CD4-positive, alpha-beta T cell treated with Interleukin-21 for 1 hour (primary cell): ENCODE measurements around the gene VGLL4.
"Not testable (repeated sequence)": the region's sequence is repeated elsewhere in the genome, so short reads cannot be mapped to it uniquely, and the experiment has no call there.

Experiments used
- DNase-seq: peaks from one replicate; pipeline ENCODE4 v3.0.0-alpha.2; 2020

The VGLL4 gene

DNA sequence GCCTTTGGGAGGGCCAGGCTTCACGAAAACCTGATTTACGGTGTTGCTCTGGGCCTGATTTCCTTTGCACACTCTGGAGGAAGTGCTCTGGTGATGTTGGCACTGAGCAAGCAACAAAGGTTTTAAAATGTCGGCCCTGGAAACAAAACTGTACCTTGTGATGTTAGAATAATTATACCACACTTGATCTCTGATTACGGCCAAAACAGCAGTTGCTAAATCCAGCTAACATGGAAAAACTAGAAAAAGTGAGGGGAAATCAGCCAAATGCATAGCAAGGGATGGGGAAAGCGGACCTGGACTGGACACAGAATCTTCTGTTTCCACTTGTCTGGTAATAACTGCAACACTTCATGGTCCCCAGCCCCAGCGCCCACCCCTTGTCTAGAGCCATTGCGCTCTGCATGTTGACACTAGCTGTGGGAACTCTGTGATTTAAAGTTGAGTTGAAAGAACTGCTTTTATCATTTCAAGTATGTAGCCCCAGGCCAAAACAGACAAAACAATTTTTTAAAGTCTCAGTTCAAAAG is 120.1 kb downstream of the VGLL4 start:
- no peak for DNase-seq

DNA sequence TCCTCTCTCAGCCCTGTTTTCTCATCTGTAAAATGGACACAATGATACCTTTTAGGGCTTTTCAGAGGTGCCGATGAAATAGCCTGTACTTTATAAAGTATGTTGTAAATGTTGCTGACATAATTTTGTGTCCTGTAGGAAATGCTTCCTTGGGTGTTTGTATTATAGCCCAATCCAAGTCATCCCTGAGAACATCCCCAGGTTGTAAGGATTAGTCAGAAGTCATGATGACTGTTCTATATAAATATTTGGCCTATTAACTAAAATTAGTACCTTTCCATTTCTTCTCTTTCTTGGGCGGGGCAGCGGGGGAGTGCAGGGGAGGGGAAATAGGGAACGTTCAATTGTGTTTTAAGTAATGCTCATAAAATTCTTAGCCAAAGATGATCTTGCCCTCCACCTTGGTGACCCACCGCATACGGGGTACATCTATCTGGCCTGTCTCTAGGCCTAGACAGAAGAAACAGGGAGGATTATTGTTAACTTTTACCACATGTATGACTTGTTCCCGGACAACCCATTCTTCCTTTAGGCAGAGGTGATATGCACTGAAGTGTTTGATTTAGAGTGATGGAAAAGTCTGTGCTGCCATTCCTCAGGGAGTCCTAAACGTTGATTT is 120.7 kb downstream of the VGLL4 start:
- no peak for DNase-seq

DNA sequence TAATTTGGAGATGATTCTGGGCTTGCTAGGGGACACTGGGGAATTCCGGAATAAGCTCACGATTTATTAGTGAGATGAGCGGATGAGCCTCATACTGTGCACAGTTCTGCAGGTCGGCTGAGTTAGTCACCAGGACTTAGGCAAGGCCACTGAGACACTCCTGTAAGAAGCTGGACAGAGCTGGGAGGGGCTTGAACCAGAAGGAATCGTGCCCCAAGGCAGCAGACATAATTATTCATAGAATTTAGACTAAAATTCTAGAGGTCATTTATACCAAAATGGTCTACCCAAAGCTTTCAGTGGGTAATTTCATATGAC is 121.4 kb downstream of the VGLL4 start:
- DNase-seq, result no peak

DNA sequence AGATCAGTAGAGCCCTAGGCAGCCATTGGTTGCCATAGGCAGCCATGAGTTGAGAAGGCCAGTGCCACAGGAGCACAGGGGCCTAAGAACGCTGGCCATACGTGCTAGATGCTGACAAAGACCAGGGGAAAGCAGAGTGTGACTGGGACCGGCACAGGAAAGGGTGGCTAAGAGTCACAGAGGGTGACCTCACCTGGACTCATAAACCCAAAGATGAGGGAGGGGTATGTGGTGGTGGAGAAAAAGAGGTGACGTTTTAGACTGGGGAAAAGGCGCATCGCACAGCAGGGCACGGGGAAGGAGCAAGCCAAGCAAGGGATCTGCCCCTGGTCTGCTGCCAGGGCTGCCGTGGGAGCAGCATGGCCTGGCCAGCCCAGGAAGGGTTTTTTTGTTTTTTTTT is 122.5 kb downstream of the VGLL4 start:
- DNase-seq, result no peak

DNA sequence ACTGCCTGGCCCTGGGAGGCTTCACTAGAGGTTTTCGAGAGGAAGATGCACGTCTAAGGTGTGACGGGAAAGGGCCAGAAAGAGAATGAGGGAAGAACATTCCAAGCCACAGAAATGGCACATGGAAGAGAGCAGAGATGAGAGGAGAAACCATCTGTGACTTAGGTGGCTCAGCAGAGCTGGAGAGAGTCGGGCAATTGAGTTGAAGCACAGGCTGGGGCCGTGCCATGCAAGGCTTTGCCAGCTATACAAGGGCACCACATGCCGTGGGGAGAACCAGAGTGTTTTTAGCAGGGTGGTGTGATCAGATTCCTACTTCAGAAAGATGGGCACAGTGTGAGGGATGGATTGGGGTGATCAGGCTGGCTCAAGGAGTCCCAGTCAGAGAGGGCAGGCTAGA is 126.1 kb downstream of the VGLL4 start:
- no peak for DNase-seq

DNA sequence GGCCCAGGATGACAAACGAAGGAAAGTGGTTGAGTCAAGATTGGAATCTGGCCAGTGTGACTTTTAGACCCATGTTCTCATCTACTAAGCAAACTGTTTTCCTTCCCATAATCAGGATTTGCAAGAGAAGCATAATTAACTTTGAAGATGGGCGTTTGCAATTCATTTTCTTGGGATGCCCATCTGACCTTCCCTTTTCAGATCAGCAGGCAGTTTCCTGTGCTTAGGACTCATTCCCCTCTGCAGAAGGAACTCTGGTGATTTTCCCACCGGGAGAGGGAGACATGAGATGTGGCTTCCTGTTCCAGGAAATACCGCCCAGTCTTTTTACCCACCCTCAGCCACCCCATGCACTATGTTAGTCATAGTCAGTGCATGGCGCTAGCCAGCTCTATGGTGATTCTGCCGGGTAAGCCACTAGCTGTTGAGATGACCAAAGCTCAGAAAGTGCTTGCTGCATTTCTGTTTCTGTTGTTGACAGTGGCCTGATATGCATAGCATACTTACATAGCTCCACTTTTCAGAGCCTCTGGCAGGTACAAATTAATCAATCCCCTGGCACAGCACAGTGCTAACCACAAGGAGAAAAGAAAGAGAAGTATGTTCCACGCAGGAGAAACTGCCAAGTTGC is 129.4 kb downstream of the VGLL4 start:
- DNase-seq, result no peak

DNA sequence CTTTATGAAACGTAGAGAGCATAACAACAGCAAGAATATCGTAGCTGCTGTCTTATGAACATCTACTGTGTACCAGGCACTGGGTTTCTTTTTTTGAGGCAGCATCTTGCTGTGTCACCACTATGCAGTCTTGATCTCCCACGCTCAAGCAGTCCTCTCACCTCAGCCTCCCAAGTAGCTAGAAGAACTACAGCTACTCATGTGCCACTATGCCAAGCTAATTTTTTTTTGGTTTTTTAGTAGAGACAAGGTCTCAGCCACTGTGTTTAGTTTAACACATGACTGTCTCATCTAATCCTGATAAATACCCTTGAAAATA is 129.9 kb downstream of the VGLL4 start:
- no peak for DNase-seq

DNA sequence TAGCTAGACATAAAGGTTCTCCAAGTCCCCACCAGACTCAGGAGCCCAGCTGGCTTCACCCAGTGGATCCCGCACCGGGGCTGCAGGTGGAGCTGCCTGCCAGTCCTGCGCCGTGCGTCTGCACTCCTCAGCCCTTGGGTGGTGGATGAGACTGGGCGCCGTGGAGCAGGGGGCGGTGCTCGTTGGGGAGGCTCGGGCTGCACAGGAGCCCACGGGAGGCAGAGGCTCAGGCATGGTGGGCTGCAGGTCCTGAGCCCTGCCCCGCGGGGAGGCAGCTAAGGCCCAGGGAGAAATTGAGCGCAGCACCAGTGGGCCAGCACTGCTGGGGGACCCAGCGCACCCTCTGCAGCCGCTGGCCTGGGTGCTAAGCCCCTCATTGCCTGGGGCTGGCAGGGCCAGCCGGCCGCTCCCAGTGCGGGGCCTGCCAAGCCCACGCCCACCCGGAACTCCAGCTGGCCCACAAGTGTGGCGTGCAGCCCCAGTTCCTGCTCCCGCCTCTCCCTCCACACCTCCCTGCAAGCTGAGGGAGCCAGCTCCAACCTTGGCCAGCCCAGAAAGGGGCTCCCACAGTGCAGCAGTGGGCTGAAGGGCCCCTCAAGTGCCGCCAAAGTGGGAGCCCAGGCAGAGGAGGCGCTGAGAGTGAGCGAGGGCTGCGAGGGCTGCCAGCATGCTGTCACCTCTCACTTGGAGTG is 130.4 kb downstream of the VGLL4 start:
- not testable (repeated sequence) for DNase-seq

DNA sequence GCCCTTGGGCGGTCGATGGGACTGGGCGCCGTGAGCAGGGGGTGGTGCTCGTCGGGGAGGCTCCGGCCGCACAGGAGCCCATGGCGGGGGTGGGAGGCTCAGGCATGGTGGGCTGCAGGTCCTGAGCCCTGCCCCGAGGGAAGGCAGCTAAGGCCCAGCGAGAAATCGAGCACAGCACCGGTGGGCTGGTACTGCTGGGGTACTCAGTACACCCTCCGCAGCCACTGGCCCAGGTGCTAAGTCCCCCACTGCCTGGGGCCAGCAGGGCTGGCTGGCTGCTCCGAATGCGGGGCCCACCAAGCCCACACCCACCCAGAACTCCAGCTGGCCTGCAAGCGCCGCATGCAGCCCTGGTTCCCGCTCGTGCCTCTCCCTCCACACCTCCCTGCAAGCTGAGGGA is 132.1 kb downstream of the VGLL4 start:
- not testable (repeated sequence) for DNase-seq

DNA sequence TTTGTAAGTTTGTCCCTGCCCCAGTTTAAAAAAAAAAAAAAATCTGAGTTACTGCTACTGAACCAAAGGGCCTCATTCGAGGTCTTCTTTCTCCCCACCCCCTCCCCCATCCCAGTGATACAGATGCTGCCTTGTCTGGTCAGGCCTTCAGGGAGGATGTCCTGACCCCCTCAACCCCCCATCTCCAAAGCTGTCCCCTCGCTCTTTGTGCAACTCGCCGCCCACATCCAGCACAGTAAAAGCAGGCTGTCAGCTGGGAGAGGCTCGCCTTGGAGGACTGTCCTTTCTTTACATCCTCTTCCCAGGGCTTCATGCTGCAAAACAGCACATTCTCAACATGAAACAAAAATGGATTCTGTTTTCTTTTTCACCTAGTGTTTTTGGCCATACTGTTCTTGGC is 133.4 kb downstream of the VGLL4 start:
- DNase-seq, result no peak

DNA sequence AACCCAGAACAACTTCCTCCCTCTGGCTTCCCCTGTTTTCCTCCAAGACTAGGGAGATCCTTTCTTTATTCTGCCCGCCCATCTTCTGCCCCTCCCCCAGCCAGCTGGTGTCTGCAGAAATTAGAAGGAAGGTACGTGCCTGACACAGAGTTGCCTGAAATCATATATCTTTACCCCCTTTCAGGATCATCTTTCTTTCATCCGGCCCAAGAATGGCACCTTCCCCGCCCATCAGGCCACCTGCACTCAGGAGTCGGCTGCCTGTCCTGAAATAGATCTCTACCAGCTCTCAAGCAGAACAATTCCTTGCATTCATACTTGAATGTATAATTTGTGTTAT is 133.7 kb downstream of the VGLL4 start:
- DNase-seq, result no peak

DNA sequence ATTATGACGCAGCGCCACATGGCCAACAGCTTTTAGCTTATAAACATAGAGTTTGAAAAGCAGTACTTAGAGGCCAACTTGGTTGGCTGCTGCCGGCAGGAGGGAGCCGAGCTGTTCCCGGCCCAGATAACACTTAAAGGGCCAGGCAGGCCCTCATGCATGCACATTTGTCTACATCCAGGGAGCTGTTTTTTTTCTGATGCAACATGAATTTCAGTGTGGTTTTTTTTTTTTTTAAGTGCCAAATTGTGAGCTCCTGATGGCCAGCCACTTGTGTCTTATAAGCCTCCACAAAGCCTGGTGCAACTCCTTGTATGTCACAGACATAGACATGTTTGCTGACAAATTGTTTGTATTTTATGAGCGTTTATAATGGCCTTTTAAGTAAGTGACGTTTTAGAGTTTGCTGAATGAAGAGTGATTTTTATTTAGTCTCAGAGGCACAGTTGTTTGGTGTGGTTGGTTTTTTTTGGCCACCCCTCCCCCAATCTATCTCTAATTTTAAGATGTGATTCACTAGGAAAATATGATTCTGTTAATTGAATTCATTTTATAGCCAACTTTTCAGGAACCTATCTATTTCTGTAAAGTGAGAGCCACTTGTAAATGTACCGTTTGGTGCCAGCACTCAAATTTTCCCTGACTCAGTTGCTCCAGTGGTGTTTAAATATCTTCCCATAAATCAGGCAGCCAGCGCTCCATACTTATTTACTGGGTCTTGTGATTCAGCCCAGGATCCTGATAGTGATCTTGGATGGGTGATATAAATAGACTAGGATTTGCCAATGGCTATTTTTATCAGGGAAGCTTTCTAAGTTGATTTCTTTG is 134.3 kb downstream of the VGLL4 start:
- DNase-seq, result no peak

DNA sequence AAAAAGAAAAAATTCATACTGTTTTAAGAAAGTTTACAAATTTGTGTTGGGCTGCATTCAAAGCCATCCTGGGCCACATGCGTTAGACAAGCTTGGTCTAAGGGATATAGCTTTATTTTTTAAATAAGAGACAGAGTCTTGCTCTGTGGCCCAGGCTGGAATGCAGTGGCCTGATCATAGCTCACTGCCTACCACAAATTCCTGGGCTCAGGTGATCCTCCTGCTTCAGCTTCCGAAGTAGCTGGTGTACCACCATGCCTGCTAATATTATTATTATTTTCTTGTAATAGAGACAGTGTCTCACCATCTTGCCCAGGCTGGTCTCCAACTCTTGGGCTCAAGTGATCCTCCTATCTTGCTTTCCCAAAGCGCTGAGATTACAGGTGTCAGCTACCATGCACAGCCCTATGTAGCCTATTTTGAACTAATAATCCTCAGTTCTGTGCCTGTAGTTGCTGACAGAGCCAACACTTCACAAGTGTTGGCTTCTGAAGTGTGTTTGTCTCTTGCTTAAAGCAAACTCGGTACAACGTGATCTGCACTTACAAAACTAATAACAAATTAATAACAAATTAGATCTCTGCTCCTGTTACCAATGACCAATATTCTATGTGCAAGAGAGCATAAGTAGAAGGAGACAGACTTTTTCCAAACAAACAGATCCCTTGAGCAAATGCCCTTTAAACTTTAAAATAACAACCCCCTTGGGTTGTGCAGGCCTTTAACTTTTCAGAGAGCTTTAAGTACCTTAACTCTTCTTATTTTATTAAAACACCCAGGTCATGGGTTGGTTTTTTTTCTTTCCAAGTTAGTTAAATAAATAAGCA is 135.2 kb downstream of the VGLL4 start:
- DNase-seq, result no peak

DNA sequence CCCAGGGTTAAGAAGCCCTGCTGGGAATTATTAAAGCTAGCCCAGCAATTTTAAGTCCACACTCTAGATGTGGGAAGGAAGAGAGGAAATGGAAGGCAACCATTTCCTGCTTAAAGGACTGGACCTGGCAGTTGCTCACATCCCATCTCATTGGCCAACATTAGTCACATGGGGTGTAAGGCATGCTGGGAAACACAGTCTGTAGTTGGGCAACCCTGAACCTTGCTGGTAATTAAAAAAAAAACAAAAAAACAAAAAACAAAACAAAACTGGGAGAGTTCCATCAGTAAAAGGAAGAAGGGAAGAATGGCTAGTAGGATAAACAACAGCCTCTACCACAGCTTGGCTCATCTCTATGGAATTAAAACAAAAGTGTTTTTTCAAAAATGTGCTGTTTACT is 136.0 kb downstream of the VGLL4 start:
- no peak for DNase-seq
